HG03460 (cell line): ENCODE data around the gene NOS1AP.
A peak's percentile ranks its signal among the peaks of the same experiment; 100 is the strongest.

Experiments
- ATAC-seq: cut with Tn5 transposase; IDR thresholded peaks from one replicate; pipeline ENCODE4 v1.9.1; 2021; ENCODE audit not compliant: unreplicated experiment

NOS1AP gene

DNA sequence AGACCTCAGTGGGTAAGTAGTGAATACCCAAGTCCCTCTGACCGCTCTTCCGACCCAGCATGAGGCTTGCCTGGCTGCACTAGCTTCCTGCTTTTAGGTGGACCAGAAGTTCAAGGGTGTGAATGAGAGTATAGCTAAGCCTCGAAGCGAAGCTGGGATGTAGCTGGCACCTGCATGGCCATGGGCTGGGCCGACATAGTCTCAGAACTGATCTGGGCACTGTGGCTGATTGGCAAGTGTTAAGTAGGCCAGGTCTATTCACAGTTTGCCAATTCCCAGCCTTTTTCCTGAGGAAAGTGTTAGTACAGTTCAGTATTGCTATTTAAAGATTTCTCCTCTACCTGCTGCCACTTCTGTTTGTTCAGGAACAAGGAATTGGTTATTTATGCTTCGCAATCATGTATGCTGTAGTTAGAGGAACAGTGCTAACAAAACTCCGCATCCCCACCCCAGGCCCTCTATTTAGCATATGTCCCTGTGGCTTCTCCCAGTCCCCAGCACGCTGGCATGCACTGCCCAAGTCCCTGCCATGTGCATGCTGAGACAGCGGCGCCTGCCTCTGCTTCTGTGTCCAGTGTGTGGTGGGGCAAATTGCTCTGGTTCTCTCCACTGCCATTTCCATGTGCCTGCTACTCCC is 290.9 kb downstream of the NOS1AP start:
- ATAC-seq = no peak

DNA sequence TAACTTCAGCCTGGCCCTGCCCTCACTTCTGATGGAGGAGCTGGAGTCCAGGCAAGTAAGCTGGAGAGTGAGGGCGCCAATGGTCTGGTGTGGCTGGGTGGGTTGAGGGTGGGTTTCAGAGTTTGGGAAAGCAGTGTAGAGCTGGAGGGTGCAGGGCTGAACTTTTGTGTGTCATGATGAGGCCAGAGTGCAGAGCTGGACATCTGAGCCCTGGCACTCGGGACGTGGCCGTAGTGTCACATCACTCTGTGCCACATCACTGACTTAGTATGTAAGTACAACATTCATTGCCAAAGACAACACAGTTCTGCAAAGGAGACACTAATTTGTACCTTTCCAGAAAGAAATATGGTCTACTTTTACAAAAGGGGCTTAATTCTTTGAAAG is 291.4 kb downstream of the NOS1AP start:
- no peak for ATAC-seq

DNA sequence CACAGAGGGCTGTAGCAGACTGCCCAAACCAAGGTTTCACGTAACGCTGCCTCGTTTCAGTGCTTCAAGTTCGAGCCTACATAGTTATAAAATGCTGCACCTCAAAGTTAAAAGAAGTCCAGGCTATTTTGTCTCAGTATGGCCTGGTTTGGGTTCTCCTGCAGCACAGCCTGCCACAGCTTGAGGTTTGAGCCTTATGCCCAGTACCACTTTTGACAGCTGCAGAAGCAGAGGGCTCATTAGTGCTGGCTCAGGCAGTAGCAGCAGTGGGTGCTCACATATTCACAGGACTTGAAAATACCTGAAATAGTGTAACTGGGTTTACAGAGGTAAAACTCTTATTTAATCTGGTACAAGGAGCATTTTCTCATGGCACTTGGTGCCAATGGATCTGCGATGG is 291.9 kb downstream of the NOS1AP start:
- peak; percentile 42 for ATAC-seq

DNA sequence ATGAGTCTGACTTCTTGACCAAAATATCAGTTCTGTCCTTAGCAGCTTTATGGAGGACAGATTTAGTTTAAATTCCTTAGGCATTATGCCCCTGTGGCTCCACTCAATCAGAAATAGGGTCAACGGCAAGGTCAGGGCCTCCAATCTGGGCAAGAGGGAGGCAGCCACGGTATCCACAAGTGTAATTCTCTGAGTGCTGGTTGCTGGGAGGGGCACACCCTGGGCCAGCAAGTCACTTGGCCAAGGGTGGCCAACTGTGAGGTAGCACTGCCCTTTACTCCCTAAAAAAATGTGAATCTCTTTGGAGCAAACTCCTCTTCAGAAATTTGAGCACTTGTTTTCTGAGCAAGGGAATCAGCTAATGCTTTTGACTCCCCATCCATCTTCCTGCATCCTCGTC is 294.3 kb downstream of the NOS1AP start:
- no peak for ATAC-seq

DNA sequence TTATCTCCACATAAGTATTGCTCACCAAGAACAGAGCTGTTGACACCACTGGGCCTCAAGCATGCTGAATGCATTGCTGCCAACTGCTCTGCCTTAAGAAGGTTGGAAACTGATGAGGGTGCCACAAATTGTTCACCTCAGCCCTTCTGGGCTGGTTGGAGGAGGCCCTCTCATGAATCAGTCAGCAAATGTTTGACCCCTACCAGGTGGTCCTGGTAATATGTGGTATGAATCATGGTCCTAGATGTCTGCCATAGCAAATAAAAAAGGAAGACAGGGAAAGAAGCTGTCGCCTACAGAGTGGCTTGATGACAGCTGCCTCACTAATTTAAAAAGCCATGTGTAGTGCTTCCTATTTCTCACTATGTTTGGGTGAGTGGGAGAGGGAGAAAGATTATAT is 295.0 kb downstream of the NOS1AP start:
- no peak for ATAC-seq

DNA sequence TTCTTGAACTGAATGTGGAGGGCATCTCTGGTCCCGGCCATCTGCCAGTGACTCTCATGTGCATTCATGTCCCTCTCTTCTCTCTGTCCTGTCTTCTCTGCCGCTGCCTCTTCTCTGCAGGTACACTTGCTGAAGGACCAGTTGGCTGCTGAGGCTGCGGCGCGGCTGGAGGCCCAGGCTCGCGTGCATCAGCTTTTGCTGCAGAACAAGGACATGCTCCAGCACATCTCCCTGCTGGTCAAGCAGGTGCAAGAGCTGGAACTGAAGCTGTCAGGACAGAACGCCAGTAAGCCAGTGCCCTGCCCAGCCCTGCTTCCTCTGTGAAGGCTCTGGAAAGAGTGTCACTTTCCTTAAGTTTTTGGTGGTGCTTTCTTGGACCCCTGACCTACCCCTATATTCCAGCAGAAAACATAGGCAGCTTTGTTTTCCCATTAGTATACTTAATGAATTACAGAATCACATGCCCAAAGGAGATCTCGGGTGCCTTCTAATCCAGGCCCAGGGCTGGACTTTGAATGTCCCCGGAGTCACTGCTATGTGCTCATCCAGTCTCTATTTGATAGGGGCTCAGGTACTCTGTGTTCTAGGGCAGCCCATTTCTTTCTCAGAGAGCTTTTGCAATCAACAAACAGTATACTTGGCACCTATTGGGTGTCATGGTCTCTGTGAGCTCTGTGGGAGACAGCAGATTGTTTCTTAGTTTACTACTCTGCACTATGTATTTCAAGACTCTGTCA is 296.0 kb downstream of the NOS1AP start:
- no peak for ATAC-seq

DNA sequence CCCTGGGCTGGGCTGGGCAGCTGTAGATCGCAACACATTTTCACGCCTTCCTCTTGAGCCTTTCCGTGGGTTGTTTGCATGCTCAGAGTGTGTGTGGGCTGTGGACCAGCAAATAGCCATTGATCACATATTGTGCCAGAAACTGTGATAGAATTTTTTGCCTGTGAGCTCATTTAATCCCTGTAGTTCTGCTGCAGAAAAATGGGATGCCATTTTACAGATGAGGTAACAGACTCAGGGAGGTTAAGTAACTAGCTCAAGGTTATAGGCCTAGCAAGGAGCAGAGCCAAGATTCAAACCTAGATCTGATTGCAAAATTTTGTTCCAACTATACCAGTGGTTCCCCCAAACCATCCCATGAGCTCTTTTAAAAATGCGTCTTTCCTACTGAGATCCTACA is 296.7 kb downstream of the NOS1AP start:
- no peak for ATAC-seq

DNA sequence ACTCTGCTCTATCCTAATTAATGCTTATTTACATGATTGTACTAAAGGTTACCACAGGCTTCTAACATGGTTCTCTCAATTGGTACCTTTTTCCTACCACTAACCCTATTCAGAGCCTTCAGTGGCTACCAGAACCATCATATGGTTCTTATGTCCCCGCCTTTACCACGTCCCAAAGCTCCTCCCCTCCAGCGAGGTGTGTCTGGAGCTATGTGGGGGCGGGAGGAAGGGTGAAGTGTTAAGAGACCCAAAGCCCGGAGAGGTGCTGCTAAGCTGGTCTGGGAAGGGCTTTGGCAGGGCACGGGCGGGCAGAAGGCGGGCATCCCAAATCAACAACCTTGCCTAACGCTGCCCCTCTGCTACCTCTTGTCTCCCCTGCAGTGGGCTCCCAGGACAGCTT is 297.2 kb downstream of the NOS1AP start:
- no peak for ATAC-seq

DNA sequence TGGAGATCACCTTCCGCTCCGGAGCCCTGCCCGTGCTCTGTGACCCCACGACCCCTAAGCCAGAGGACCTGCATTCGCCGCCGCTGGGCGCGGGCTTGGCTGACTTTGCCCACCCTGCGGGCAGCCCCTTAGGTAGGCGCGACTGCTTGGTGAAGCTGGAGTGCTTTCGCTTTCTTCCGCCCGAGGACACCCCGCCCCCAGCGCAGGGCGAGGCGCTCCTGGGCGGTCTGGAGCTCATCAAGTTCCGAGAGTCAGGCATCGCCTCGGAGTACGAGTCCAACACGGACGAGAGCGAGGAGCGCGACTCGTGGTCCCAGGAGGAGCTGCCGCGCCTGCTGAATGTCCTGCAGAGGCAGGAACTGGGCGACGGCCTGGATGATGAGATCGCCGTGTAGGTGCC is 297.6 kb downstream of the NOS1AP start:
- no peak for ATAC-seq

DNA sequence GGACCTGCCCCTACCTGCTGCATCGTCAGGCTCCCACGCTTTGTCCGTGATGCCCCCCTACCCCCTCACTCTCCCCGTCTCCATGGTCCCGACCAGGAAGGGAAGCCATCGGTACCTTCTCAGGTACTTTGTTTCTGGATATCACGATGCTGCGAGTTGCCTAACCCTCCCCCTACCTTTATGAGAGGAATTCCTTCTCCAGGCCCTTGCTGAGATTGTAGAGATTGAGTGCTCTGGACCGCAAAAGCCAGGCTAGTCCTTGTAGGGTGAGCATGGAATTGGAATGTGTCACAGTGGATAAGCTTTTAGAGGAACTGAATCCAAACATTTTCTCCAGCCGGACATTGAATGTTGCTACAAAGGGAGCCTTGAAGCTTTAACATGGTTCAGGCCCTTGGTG is 298.3 kb downstream of the NOS1AP start:
- ATAC-seq = no peak

DNA sequence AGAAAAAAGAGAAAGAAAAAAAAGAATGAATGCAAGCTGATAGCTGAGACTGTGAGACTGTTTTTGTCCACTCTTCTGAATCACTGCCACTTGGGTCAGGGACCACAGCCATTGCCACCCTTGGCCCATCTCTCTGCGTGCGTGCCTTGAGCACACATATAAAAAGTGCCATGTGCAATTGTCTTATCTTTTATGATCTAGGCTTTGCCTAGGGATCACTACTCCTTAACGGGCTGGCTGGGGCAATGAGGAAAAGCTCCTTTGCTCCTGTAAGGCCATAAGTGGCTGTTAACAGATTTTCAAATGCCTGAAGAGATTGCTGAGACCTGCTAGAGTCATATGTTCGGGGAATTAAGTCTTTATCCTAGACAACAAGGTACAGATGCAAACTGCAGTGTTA is 299.0 kb downstream of the NOS1AP start:
- no peak for ATAC-seq

DNA sequence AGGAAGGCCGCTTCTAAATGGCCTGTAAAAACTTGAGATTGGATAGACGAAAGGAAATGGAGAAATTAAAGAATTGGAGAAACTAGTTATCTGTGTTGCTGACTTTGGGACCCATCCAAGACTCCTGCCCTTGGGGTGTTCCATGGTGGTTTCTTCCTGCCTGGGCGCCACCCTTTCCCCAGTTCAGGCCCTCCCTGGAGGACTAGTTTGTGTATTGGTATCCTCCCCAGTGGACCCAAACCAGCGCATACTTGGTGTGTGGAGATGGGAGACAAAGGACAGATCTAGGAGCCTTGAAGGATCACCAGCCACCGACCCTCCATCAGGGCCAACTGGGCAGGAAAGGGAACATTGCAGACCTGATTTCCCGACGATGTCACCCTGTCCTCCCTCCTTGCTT is 300.1 kb downstream of the NOS1AP start:
- no peak for ATAC-seq

DNA sequence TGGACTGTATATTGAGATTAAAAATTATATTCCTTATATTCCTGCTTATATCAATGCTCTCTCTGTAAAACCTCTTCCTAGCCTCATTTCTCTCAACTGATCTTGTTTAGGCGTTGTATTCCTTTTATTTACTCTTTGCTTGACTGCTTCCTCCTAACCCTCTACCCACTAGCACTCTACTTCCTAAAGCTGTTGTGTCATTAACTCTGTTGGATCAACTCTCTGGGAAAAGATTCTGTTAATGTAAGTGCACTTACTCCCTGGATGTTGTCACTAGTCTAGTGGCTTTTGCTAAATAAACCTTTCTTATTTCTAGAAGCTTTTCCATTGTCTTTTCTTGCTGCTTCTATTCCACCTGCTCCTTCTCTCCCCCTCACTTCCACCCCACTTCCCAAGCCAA is 300.7 kb downstream of the NOS1AP start:
- no peak for ATAC-seq

DNA sequence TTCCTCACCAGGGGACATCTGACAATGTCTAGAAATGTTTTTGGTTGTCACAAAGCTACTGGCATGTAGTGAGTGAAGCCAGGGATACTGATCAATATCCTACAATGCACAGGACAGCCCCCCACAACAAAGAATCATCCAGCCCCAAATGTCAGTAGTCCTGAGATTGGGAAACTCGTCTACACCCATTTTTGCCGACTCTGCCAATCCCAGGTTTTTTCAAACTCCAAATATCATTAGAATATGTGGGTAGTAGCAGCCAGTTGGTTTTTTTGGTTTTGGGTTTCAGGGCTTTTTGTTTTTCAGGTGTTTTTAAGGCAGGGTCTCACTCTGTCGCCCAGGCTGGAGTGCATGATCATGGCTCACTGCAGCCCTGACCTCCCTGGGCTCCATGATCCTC is 301.2 kb downstream of the NOS1AP start:
- ATAC-seq = no peak

DNA sequence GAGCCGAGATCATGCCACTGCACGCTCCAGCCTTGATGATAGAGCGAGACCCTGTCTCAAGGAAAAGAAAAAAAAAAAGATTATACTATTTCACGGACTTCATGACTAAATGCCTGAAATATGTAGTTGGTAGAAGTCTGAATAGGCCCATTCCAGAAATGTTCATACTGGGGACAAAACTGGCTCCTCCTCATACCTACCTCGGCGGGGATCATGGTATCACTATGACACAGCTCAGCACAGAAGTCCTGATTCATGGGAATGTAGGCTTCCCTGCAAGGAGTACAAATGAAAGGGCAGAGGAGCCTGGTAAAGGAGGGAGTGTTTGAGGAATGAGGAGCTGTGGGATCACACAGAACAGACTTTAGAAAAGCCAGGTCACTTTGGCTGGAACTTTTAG is 302.1 kb downstream of the NOS1AP start:
- no peak for ATAC-seq

DNA sequence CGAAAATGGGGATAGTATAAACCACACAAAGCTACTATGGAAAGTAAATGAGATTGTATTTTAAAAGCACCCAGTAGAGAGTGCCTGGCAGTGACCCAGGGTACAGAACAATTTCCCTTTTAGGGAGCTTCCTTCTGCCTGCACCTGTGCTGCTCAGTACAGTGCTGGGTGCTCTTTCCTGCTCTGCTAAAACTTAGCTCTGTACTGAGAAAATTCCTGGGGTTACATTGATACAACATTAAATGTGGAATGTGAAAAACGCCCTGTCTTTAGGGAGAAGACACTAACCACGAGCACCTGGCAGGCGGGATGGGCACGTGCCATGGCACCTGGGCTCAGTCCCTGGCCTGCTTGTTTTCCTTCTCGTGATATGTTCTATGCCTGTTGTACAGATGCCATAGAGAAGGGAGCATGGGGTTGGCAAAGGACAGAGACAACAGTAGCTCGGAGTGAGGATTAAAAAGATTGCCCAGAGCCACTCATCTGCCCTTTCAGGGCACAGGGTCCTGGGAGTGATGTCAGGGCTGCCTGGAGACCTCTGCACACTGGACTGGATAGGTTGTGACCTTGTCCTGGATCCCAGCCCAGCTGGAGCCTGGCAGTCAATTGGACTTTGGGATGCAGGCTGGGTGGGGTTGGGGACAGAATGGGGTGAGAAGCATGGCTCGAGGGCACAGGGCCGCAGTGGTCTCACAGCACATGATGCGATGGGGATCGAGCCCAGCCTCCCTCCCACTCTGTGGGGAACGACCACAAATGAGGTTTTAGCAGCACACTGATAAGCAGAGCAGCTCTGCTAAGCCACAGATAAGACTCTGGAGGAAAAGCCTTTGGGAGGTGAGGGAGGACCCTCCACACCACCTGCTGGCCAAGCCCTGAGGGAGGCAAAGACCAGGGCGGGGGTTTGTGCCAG is 302.9 kb downstream of the NOS1AP start:
- ATAC-seq = no peak

DNA sequence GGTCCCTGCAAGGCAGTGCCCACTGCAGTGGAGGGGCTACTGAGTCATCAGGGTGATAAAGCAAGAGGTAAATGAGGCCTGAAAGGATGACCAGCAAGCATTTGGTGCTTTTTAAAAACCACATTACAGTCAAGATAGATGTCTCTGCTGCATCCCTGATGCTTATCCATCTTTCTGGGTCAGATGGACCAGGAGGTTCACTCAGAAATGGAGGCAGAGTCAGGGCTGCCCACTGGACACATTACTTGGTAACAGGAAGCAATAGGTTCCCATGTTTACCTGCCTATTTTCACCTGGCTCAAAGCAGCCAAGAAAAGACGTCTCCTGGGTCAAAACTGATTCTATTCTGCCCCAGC is 303.6 kb downstream of the NOS1AP start:
- ATAC-seq = no peak

DNA sequence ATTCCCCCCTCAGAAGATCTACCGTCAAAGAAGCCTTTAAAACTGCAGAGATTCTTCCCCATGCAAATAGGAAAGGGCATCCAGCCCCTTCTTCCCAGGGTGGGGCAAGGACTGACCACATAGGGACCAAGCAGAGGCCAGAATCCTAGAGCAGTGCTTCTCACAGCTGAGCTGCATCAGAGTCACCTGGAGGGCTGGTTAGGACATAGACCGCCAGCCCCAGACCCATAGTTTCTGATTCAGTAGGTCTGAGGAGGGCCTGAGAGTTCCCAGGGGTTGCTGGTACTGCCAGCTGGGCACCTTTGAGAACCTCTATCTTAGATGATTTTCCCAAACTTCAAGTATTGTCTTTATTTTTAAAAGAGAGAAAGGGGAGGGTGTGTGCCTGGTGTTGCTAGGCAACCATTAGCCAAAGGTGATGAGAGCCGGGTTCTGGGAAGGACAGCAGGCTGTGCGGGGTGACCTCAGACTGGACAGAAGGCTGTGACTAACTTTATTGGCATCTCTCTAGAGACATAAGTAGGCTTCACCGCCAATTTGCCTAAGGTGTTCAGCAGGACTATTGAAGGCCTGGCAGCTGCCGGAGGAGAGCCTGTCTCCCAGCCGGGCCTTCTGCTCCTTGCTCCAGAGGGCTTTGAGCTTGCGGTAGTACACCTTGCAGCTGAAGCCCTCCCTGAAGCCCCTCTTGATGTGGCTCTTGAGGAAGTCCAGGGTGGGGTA is 304.2 kb downstream of the NOS1AP start:
- ATAC-seq = no peak

DNA sequence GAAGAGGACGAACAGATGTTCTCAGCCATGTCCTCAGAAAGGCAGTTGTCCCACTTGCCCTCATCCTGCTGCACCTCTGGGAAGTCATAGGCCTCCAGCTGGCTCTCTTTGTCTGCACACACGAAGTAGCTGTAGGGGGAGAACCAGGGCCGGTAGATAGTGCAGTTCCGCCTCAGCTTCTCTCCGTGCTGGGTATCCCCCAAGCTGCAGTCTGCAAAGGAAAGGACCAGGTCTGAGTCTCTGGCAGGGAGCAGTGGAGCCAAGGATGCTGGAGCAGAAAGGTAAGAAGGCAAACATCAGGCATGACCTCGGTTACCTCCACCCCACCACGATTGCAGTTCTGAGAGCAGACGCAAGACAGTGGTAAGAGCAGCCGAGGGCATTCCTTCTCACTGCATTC is 304.9 kb downstream of the NOS1AP start:
- ATAC-seq = no peak

DNA sequence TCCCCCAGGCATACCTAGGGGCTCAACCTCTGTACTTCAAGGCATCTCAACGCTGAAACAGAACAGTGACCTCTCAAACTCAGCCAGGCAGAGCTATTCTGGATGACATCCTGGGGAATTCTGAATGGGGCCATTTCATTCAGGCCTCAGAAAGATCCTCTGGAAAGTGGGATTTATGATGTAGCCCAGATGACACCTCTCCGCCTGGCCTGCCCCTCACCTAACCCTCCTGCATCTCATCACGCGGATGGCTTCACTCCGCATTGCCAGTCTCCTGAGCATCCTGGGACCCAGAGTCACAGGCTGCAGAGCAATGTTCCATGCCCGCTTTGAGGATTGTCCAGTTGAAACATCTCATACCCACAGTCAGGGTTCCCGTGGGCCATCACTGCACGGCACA is 306.0 kb downstream of the NOS1AP start:
- no peak for ATAC-seq

DNA sequence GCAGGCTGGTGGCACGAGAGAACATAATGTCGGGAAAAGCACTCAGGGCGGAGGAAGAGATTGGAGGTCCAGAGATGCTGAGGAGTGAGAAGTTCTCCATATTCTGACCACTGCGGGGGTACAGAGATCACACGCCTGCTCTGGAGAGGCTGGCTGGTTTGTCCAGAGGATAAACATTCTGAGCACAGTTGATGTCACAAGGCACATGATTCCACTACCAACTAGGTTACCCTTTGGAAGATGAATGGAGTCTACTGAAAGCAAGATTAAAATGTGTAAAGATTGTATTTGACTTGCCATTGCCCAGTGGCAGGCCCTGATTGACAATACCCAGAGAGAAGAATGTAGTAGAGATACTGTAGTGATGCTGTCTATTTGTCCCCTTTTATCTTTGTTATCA is 307.2 kb downstream of the NOS1AP start, which contains the start of gene SPATA46:
SPATA46 (minus strand) TSS at position 164 of the 400 bp plus-strand sequence; CDS start at position 100, 64 bp downstream.
- ATAC-seq = no peak
